Stimulated activated CD4-positive, alpha-beta T cell treated with anti-CD3 and anti-CD28 coated beads, Interleukin-12 subunit alpha, Interleukin-12 subunit beta, amount 100 ng/mL, for 24 hours (primary cell): Measurements from ENCODE around the gene PHYKPL.
"Not testable (repeated sequence)": the region's sequence is repeated elsewhere in the genome, so short reads cannot be mapped to it uniquely, and the experiment has no call there.

Experiments
- DNase-seq, 2 experiments: peaks; one replicate each; pipeline ENCODE4 v3.0.0-alpha.2; 2020; ENCODE audit warnings: low read depth in 2 of 2

Gene PHYKPL

GRCh38 chr5:178207917-178208280, 24.7 kb downstream of the PHYKPL start:
- no peak for DNase-seq

- no peak for DNase-seq
Measured at GRCh38 chr5:178207183-178207916, 25.3 kb downstream of the PHYKPL start.

- no peak for DNase-seq
Measured at GRCh38 chr5:178206166-178207101, 26.2 kb downstream of the PHYKPL start.

GRCh38 chr5:178205749-178206047, 26.9 kb downstream of the PHYKPL start:
- DNase-seq = no peak

GRCh38 chr5:178204935-178205748, 27.5 kb downstream of the PHYKPL start:
- DNase-seq = peak; percentile 58 to 74

GRCh38 chr5:178204182-178204934, 28.2 kb downstream of the PHYKPL start, which contains the start of gene HNRNPAB:
TSS of gene HNRNPAB (plus strand) at chr5:178204533. CDS start at chr5:178204838, 305 bp downstream.
- DNase-seq = peak; percentile 94 to 95

- no peak for DNase-seq
Measured at GRCh38 chr5:178203670-178204181, 28.9 kb downstream of the PHYKPL start.

GRCh38 chr5:178202541-178202940, 30.1 kb downstream of the PHYKPL start:
- DNase-seq = no peak

GRCh38 chr5:178201927-178202235, 30.7 kb downstream of the PHYKPL start:
- DNase-seq = no peak

- no peak for DNase-seq
Measured at GRCh38 chr5:178201221-178201926, 31.2 kb downstream of the PHYKPL start.

- no peak for DNase-seq
Measured at GRCh38 chr5:178199581-178200434, 32.8 kb downstream of the PHYKPL start.

GRCh38 chr5:178198706-178199105, 33.9 kb downstream of the PHYKPL start:
- no peak for DNase-seq

GRCh38 chr5:178198151-178198550, 34.5 kb downstream of the PHYKPL start:
- DNase-seq = not testable (repeated sequence)

GRCh38 chr5:178196986-178197385, 35.6 kb downstream of the PHYKPL start:
- DNase-seq = no peak

- DNase-seq = no peak
Measured at GRCh38 chr5:178196281-178196812, 36.3 kb downstream of the PHYKPL start.

- no peak for DNase-seq
Measured at GRCh38 chr5:178194026-178194425, 38.6 kb downstream of the PHYKPL start.

GRCh38 chr5:178193251-178193809, 39.3 kb downstream of the PHYKPL start:
- DNase-seq = no peak

- no peak for DNase-seq
Measured at GRCh38 chr5:178192787-178193186, 39.8 kb downstream of the PHYKPL start.

- DNase-seq = no peak
Measured at GRCh38 chr5:178192244-178192643, 40.4 kb downstream of the PHYKPL start.
